MM.1S (cell line): ENCODE results near the gene NFYC.

Source experiments
- EZH2phosphoT487 ChIP-seq: fragments of 300-600 bp; sonication (generic); IDR thresholded peaks from 2 replicates; pipeline ENCODE4 v1.6.1; 2018; ENCODE audit warnings: antibody characterized with exemption, low read length
- TF ChIP-seq, protein P1 (sequence below): fragments of 300-600 bp; sonication (generic); IDR thresholded peaks from 2 replicates; pipeline ENCODE4 v1.5.1; 2016; ENCODE audit warnings: antibody characterized with exemption, low read length, mixed read lengths

GRCh38 chr1:40664167-40664537, 27.4 kb upstream of the NFYC start:
- no peak for TF ChIP-seq EZH2phosphoT487
- TF ChIP-seq, protein P1, sequence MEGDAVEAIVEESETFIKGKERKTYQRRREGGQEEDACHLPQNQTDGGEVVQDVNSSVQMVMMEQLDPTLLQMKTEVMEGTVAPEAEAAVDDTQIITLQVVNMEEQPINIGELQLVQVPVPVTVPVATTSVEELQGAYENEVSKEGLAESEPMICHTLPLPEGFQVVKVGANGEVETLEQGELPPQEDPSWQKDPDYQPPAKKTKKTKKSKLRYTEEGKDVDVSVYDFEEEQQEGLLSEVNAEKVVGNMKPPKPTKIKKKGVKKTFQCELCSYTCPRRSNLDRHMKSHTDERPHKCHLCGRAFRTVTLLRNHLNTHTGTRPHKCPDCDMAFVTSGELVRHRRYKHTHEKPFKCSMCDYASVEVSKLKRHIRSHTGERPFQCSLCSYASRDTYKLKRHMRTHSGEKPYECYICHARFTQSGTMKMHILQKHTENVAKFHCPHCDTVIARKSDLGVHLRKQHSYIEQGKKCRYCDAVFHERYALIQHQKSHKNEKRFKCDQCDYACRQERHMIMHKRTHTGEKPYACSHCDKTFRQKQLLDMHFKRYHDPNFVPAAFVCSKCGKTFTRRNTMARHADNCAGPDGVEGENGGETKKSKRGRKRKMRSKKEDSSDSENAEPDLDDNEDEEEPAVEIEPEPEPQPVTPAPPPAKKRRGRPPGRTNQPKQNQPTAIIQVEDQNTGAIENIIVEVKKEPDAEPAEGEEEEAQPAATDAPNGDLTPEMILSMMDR: no peak
